Upper lobe of left lung (tissue), 4 donors: ENCODE data around the gene PCDH12.

Experiments used
- CTCF ChIP-seq, 6 experiments: fragments of 450-650 bp in 4 of 6; fragments of 200-600 bp in 2 of 6; sonication (generic) in 2 of 6; IDR thresholded peaks; one replicate each; pipeline ENCODE4 v1.5.1; 2016 to 2019; ENCODE audit warnings: antibody characterized with exemption in 6 of 6
- POLR2A ChIP-seq, 4 donors: fragments of 450-650 bp; IDR thresholded peaks; one replicate each; pipeline ENCODE4 v1.5.1; 2016 to 2017; ENCODE audit warnings: antibody characterized with exemption in 4 of 4, mild to moderate bottlenecking in 2 of 4
- POLR2AphosphoS5 ChIP-seq, 2 donors: sonication (generic); formaldehyde crosslinking; IDR thresholded peaks; one replicate each; pipeline ENCODE4 v1.5.1; 2017; ENCODE audit warnings: antibody characterized with exemption in 2 of 2

GRCh38 chr5:141916522-141916921, 41.5 kb downstream of the PCDH12 start:
- TF ChIP-seq CTCF (IDR thresholded peaks at IDR 0.05), result no peak
- no peak for TF ChIP-seq POLR2A (IDR thresholded peaks at IDR 0.05)
- TF ChIP-seq POLR2AphosphoS5 (IDR thresholded peaks at IDR 0.05), result no peak
